GM19463 (cell line): ENCODE results near the gene RAB5B.
"Not testable (repeated sequence)": the region's sequence is repeated elsewhere in the genome, so short reads cannot be mapped to it uniquely, and the experiment has no call there.

Experiments used
- ATAC-seq: cut with Tn5 transposase; IDR thresholded peaks from one replicate; pipeline ENCODE4 v1.9.1; 2021; ENCODE audit warnings: mild to moderate bottlenecking, moderate library complexity; ENCODE audit not compliant: unreplicated experiment

The RAB5B gene

DNA sequence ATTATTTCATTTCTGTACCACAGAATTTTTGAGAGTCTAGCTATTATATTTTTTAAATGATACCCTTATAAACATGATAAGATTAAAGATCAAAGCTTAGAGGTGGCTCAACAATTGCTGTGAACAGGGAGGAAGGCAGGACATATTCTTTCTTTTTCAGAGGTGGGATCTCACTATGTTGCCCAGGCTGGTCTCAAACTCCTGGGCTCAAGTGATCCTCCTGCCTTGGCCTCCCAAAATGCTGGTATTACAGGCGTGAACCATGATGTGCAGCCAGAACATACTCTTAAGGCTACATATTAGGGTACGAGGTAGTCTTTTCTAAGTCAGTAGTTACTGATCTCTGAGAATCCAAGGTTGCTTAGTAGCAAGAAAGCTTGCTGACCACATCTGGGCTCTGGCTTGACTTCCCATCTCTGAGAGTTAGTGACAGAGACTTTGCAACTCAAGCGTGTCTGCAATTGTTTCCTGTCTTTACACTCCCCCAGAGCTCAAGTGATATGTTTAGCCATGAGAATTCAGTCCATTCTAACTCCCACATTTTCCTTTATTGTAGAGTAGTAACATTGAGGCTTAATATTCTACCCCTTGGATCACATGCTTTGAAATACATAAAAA lies 8.6 kb downstream of the RAB5B start:
- peak; percentile 81 for ATAC-seq

DNA sequence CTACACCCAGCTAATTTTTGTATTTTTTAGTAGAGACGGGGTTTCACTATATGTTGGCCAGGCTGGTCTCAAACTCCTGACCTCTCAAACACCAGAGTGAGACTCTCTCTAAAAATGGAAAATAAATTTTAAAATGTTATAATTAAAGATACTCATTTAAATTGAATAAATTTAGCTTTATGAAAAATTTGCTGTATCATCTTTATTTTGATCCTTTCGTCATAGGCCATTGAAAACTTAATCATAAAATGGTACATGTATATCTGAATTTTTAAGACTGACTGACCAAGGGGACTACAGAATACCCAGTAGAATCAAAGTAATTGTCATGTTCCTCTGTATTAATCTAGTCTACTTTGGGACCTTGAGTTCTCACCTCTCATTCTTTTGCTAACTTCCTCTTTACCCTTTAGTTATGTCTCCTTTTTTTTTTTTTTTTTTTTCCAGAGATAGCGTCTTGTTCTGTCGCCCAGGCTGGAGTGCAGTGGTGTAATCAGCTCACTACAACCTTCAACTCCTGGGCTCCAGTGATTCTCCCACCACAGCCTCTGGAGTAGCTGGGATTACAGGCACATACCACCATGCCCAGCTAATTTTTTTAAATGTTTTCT lies 9.5 kb downstream of the RAB5B start:
- ATAC-seq, result no peak

GRCh38 chr12:55984861-55985260 lies 11.0 kb downstream of the RAB5B start:
- no peak for ATAC-seq

GRCh38 chr12:55985341-55985740 lies 11.5 kb downstream of the RAB5B start:
- ATAC-seq, result no peak

GRCh38 chr12:55985976-55986375 lies 12.1 kb downstream of the RAB5B start:
- ATAC-seq, result not testable (repeated sequence)

GRCh38 chr12:55991110-55991509 lies 17.2 kb downstream of the RAB5B start:
- no peak for ATAC-seq

GRCh38 chr12:55993230-55993853 lies 19.5 kb downstream of the RAB5B start:
- no peak for ATAC-seq

- ATAC-seq, result no peak
These were observed 21.5 kb downstream of the RAB5B start for GRCh38 chr12:55995366-55995765.

DNA sequence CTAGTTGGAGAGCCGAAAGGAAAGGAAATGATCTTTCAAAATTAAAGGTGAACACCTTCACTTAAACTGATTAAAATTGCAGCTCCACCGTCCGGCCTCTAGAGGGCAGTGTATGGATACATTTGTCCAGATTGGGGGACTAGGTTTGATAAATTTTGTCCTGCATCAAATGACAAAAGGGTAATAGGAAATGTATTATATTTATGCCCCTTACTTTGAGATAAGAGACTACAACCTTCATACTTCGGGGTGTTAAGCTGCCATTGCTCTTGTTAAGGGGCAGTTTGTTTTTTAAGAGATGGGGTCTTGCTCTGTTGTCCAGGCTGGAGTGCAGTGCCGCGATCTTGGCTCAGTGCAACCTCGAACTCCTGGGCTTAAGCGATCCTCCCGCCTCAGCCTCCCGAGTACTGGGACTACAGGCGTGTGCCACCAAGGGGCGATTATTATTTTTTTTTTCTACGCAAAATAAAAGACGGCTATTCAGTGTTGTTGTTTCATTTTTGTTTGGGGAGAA lies 22.4 kb downstream of the RAB5B start:
- no peak for ATAC-seq

- peak; percentile 100 for ATAC-seq
These were observed 23.0 kb downstream of the RAB5B start, which contains the start of gene SUOX for GRCh38 chr12:55996715-55997534. Gene SUOX (plus strand): TSS chr12:55997276. CDS start chr12:56002222, 4,946 bp downstream.

- peak; percentile 1 for ATAC-seq
These were observed 23.6 kb downstream of the RAB5B start for GRCh38 chr12:55997535-55997859.

- not testable (repeated sequence) for ATAC-seq
These were observed 25.6 kb downstream of the RAB5B start for GRCh38 chr12:55999522-55999921.

- ATAC-seq, result not testable (repeated sequence)
These were observed 26.2 kb downstream of the RAB5B start for GRCh38 chr12:55999999-56000540.

DNA sequence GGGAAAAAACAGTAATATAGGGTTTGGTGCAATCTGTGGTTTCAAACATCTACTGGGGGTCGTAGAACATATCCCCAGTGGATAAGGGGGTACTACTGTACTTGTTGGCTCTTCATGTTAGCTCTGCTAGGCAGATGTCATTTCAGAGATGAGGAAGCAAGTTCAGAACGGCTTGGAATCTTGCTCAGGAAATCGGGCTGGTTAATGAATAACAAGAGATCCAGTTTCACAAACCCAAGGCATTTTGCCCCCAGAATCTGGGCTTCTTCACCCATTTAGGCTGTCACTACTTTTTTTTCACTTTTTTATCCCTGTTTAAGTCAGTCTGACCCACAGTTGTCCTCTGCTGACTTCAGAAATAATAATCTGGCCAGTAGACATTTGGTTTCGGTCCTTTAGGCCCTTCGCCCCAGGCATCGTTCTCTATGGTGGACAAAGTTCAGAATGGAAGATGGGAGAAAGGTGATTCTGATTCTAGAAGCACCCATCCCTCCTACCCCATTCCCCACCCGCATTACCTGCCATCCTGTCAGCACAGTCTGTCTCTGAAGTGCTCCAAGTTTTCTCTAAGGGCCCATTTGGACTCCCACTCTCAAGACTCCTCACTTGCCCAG lies 27.7 kb downstream of the RAB5B start:
- ATAC-seq, result no peak

GRCh38 chr12:56003376-56003775 lies 29.5 kb downstream of the RAB5B start:
- not testable (repeated sequence) for ATAC-seq

- ATAC-seq, result no peak
These were observed 30.3 kb downstream of the RAB5B start for GRCh38 chr12:56004211-56004610.

DNA sequence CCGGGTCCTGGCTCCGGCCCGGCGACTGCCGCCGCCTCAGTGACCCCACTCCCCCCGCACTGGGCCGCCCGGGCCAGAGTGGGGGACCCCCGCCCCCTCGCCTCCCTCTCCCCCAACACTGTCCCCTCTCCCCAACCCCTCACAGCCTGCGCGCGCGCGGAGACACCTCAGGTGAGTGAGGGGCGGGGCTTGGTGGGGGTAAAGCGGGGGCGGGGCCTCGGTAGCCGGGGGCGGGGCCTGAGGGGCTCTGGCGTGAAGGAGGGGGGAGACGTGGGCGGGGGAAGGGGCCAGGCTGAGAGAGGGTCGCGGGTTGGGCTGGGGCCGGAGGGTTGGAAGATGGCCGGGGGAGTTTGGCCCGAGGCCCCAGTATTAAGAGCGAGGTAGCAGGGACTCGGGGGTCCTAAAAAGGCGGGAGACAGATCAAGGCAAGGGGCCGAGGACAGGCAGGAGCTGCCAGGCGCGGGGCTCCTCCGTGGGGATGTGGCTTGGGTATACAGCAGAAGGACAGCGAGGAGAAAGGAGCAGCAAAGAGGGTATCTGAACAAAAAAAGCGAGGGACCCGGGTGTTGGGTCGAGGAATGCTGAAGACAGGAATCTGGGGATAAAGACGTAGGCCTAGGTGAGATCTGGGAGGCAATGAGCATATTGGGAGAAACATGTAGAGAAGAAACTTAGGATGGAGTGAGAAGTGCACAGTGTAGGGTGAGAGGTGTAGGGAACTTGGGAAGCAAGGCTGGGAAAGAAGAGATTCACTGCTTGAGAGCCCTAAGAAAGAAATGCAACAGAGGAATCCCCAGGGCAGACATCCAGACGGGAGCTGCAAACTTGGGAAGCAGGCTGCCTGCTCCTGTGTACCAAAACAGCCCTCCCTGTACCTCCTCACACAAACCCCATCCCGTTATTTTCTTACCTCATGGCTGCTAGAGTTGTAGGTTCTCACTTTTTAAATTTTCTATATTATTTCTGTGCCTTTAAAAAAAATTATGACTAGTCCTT lies 34.0 kb downstream of the RAB5B start:
- ATAC-seq, result peak; percentile 46

GRCh38 chr12:56010111-56010570 lies 36.3 kb downstream of the RAB5B start:
- ATAC-seq, result no peak

- ATAC-seq, result no peak
These were observed 37.7 kb downstream of the RAB5B start for GRCh38 chr12:56011509-56012090.
